CD4-positive, alpha-beta memory T cell (primary cell): ENCODE measurements around the gene CRMP1. TPM values are rescaled to one million over a fixed set of nuclear protein-coding genes. Genes with fewer than 3 reads are reported as not detected.

Experiments used
- microRNA-seq: library from miRNA; unstranded; fragments of <30 nt; microRNA quantifications from one replicate; pipeline ENCODE4 v1.2.0, GENCODE V29; 2021; ENCODE audit warnings: borderline replicate concordance, borderline number of aligned reads, borderline microRNAs expressed, mixed read lengths
- polyA plus RNA-seq, 2 donors: library from polyadenylated mRNA; unstranded; fragments of 300-500 nt; fragmentation: Illumina TruSeq; gene quantifications; one replicate each; pipeline ENCODE4 v1.2.3, GENCODE V29; 2021
- total RNA-seq, 2 experiments: library from RNA; stranded (reverse); gene quantifications; one replicate each; pipeline ENCODE4 v1.2.3, GENCODE V29; 2021

Gene CRMP1
- total and polyA plus RNA-seq, 4 experiments from 2014 or later: not detected

Small RNAs within 50 kb of the gene (microRNA-seq; reads per million reads assigned to microRNA genes)
- not detected for gene MIR378D1

Other genes with a start within 250 kb of the CRMP1 start
- gene EVC2, start 184.5 kb downstream of the CRMP1 start, total RNA-seq: 1 to 10 TPM; 3.2 to 3.3 TPM
- under 1 TPM; 0.31 to 0.86 TPM for gene EVC2, start 184.5 kb downstream of the CRMP1 start, polyA plus RNA-seq
- gene EVC, start 181.9 kb downstream of the CRMP1 start, total RNA-seq: 1 to 10 TPM; 2.1 to 2.9 TPM
- gene EVC, start 181.9 kb downstream of the CRMP1 start, polyA plus RNA-seq: under 1 TPM in 1 of 2 donors, not detected in 1; 0.17 TPM
- gene C4orf50, start 125.3 kb upstream of the CRMP1 start, total RNA-seq: under 1 TPM; 0.25 to 0.26 TPM
- under 1 TPM in 1 of 2 donors, not detected in 1; 0.02 TPM for gene C4orf50, start 125.3 kb upstream of the CRMP1 start, polyA plus RNA-seq